HCT116 (cell line): ENCODE measurements around the gene KHNYN. TPM values are rescaled to one million over a fixed set of nuclear protein-coding genes. Genes with fewer than 3 reads are reported as not detected.

ENCODE experiments used
- ATAC-seq: fragments of 200-7000 bp; cut with Tn5 transposase; 2 replicates; pipeline ENCODE4 v1.9.1; 2020; ENCODE audit warnings: mild to moderate bottlenecking, moderate library complexity
- BruUV-seq: library from RNA; stranded (reverse); fragments of 400-500 nt; replicated peaks from 2 replicates; lab custom pipeline; 2021; lab: Mats Ljungman, UMichigan
- CTCF ChIA-PET: fragments of 300-600 bp; sonication (Branson Sonifier 250); formaldehyde crosslinking; loops from one replicate; lab custom pipeline; 2021; ENCODE audit warnings: antibody characterized with exemption; lab: Charles Lee
- POLR2A ChIA-PET: fragments of 300-600, 350-600 bp; sonication (Branson Sonifier 250); formaldehyde crosslinking; loops from one replicate; lab custom pipeline; 2021; ENCODE audit warnings: antibody characterized with exemption; lab: Charles Lee
- RAD21 ChIA-PET, 2 experiments: fragments of 300-600 bp; sonication (Branson Sonifier 250); formaldehyde crosslinking; loops; one replicate each; lab custom pipeline; 2023; ENCODE audit warnings: low total read pairs in 2 of 2; ENCODE audit not compliant: uncharacterized antibody in 2 of 2, unreplicated experiment in 2 of 2, low non-redundant PET in 1 of 2; lab: Charles Lee
- DNase-seq: peaks from one replicate; pipeline ENCODE4 v3.0.0-alpha.2; 2010; ENCODE audit warnings: low read depth, low spot score
- H2AFZ ChIP-seq: fragments of 200-600 bp; shearing (Covaris generic), sonication (generic); 2 replicates; pipeline ENCODE4 v1.6.1; 2017; ENCODE audit warnings: low read depth, mixed run types, mixed read lengths, antibody characterized with exemption, low read length; ENCODE audit not compliant: poor library complexity, severe bottlenecking
- H3K27ac ChIP-seq: 2 replicates; pipeline ENCODE4 v1.5.1; 2012; ENCODE audit warnings: low read depth, low read length
- H3K27me3 ChIP-seq: fragments of 200-600 bp; sonication (generic); 2 replicates; pipeline ENCODE4 v1.6.1; 2016; ENCODE audit warnings: mixed run types, low read length, mixed read lengths; ENCODE audit not compliant: insufficient read depth
- H3K36me3 ChIP-seq, 2 experiments: fragments of 200-500 bp in 1 of 2; fragments of 200-600 bp in 1 of 2; sonication (Bioruptor generic) in 1 of 2; sonication (generic) in 1 of 2; 2 replicates each; pipeline versions ENCODE4 v1.5.1 to v1.6.1; 2014 to 2016; ENCODE audit warnings: low read length in 2 of 2, inconsistent platforms in 1 of 2, mixed read lengths in 1 of 2, mixed run types in 1 of 2; ENCODE audit not compliant: insufficient read depth in 2 of 2, control insufficient read depth in 1 of 2
- H3K4me1 ChIP-seq, 2 experiments: fragments of 200-600 bp in 1 of 2; sonication (generic) in 1 of 2; 2 replicates each; pipeline versions ENCODE4 v1.5.1 to v1.6.1; 2012 to 2017; ENCODE audit warnings: low read length in 2 of 2, inconsistent platforms in 1 of 2, mild to moderate bottlenecking in 1 of 2, mixed read lengths in 1 of 2, mixed run types in 1 of 2, moderate library complexity in 1 of 2; ENCODE audit not compliant: insufficient read depth in 2 of 2, control insufficient read depth in 1 of 2
- H3K4me2 ChIP-seq: fragments of 200-600 bp; sonication (generic); 2 replicates; pipeline ENCODE4 v1.6.1; 2017; ENCODE audit warnings: mixed run types, low read length, mixed read lengths
- H3K4me3 ChIP-seq, 2 experiments: fragments of 200-600 bp in 1 of 2; sonication (generic) in 1 of 2; replicated peaks in 1 of 2; 2 replicates each; pipeline ENCODE4 v1.5.1; 2011 to 2016; ENCODE audit warnings: low read length in 2 of 2, control low read depth in 1 of 2, low read depth in 1 of 2, mild to moderate bottlenecking in 1 of 2, mixed read lengths in 1 of 2, mixed run types in 1 of 2
- H3K79me2 ChIP-seq: fragments of 200-600 bp; sonication (generic); 2 replicates; pipeline ENCODE4 v1.6.1; 2017; ENCODE audit warnings: mild to moderate bottlenecking, mixed run types, low read length, moderate library complexity, mixed read lengths; ENCODE audit not compliant: insufficient read depth
- H3K9ac ChIP-seq: fragments of 200-600 bp; sonication (generic); 2 replicates; pipeline ENCODE4 v1.6.1; 2016; ENCODE audit warnings: low read length, mixed read lengths
- H3K9me2 ChIP-seq: fragments of 200-600 bp; sonication (generic), shearing (Covaris generic); 2 replicates; pipeline ENCODE4 v1.6.1; 2017; ENCODE audit warnings: mixed run types, mild to moderate bottlenecking, moderate library complexity; ENCODE audit not compliant: insufficient read depth
- H3K9me3 ChIP-seq, 2 experiments: fragments of 200-500 bp in 1 of 2; fragments of 200-600 bp in 1 of 2; sonication (Bioruptor generic) in 1 of 2; sonication (generic) in 1 of 2; 2 replicates each; pipeline ENCODE4 v1.6.1; 2014 to 2017; ENCODE audit warnings: low read length in 2 of 2, mixed read lengths in 2 of 2, inconsistent platforms in 1 of 2, low read depth in 1 of 2, mild to moderate bottlenecking in 1 of 2, mixed run types in 1 of 2, moderate library complexity in 1 of 2; ENCODE audit not compliant: control insufficient read depth in 1 of 2, insufficient read depth in 1 of 2
- H4K20me1 ChIP-seq: fragments of 200-600 bp; sonication (generic), shearing (Covaris generic); 2 replicates; pipeline ENCODE4 v1.6.1; 2017; ENCODE audit warnings: mixed run types, mild to moderate bottlenecking, moderate library complexity; ENCODE audit not compliant: insufficient read depth
- CTCF ChIP-seq, 3 experiments: fragments of 200-600 bp in 1 of 3; sonication (generic) in 1 of 3; IDR thresholded peaks in 2 of 3; conservative IDR thresholded peaks in 1 of 3; 2 replicates each; pipeline ENCODE4 v1.5.1; 2012 to 2017; ENCODE audit warnings: low read depth in 2 of 3, low read length in 2 of 3, antibody characterized with exemption in 1 of 3, borderline replicate concordance in 1 of 3, control low read depth in 1 of 3, mild to moderate bottlenecking in 1 of 3, mixed read lengths in 1 of 3, mixed run types in 1 of 3, moderate library complexity in 1 of 3; ENCODE audit not compliant: insufficient read depth in 1 of 3
- EGR1 ChIP-seq: IDR thresholded peaks from 2 replicates; pipeline ENCODE4 v1.6.1; 2012; ENCODE audit warnings: low read depth
- EZH2phosphoT487 ChIP-seq: fragments of 200-600 bp; IDR thresholded peaks from 2 replicates; pipeline ENCODE4 v1.6.1; 2018; ENCODE audit warnings: antibody characterized with exemption, borderline replicate concordance
- FOSL1 ChIP-seq: IDR thresholded peaks from 2 replicates; pipeline ENCODE4 v1.6.1; 2012; ENCODE audit warnings: low read depth
- MAX ChIP-seq: IDR thresholded peaks from 2 replicates; pipeline ENCODE4 v1.6.1; 2012
- POLR2A ChIP-seq: IDR thresholded peaks from 2 replicates; pipeline ENCODE4 v1.7.0; 2011; ENCODE audit warnings: borderline replicate concordance; ENCODE audit not compliant: insufficient read depth, insufficient read length; ENCODE audit errors: extremely low read depth
- RAD21 ChIP-seq: IDR thresholded peaks from 2 replicates; pipeline ENCODE4 v1.6.1; 2012; ENCODE audit warnings: low read depth, mild to moderate bottlenecking
- SP1 ChIP-seq: IDR thresholded peaks from 2 replicates; pipeline ENCODE4 v1.6.1; 2012; ENCODE audit warnings: low read depth
- SRF ChIP-seq: IDR thresholded peaks from 2 replicates; pipeline ENCODE4 v1.6.1; 2012; ENCODE audit warnings: low read depth
- ZBTB33 ChIP-seq: IDR thresholded peaks from 2 replicates; pipeline ENCODE4 v1.6.1; 2011; ENCODE audit warnings: mild to moderate bottlenecking, low read length, moderate library complexity; ENCODE audit not compliant: insufficient replicate concordance; ENCODE audit errors: extremely low read depth
- ZFX ChIP-seq: fragments of 450-650 bp; IDR thresholded peaks from 2 replicates; pipeline ENCODE4 v1.6.1; 2017
- ZNF274 ChIP-seq: fragments of 200-500 bp; sonication (Bioruptor generic); IDR thresholded peaks from 2 replicates; pipeline ENCODE4 v1.6.1; 2014; ENCODE audit warnings: mild to moderate bottlenecking, low read depth, low read length, inconsistent platforms
- intact Hi-C: fragments of 100-400 bp; cut with micrococcal nuclease; formaldehyde crosslinking; loops from 2 replicates; pipeline ENCODE4 v1.10.0; 2022
- total RNA-seq: library from RNA; stranded (reverse); gene quantifications from one replicate; pipeline ENCODE4 v1.2.1, GENCODE V29; 2021; ENCODE audit not compliant: unreplicated experiment

The KHNYN gene
- total RNA-seq, 1 experiment from 2014 or later = 50.1 TPM

- TF ChIP-seq MAX (no peak), RAD21 (no peak)
These were observed 23.3 kb upstream of the KHNYN start (continued) for GRCh38 chr14:24406416-24406815.

- H3K9ac ChIP-seq = no peak overlapping the region
These were observed 22.0 kb upstream of the KHNYN start for GRCh38 chr14:24407608-24408325.

GRCh38 chr14:24408764-24409163, 21.0 kb upstream of the KHNYN start:
- DNase-seq (no peak), ATAC-seq (no peak)
- ChIA-PET POLR2A (interaction anchor here (1.0 kb wide), 1 partner anchor 23 kb away, joined by 3 read pairs; no protein-coding TSS in a partner anchor), CTCF (interaction anchor here (1.5 to 2.1 kb wide), 2 partner anchors 21 to 23 kb away, joined by 5 to 6 read pairs; partner anchors contain the start of genes CBLN3 and KHNYN), RAD21 (no interaction called here)
- Histone ChIP-seq H3K4me2 (no peak overlapping the region), H3K4me1 (no peaks in the 10 kb centered on the region), H3K27me3 (no peaks in the 10 kb centered on the region), H2AFZ (no peak overlapping the region), H3K9ac (no peak overlapping the region), H3K36me3 (no peaks in the 10 kb centered on the region), H4K20me1 (no peaks in the 10 kb centered on the region), H3K4me3 (no peak overlapping the region), H3K79me2 (no peaks in the 10 kb centered on the region), H3K9me2 (no peaks in the 10 kb centered on the region), H3K9me3 (no peaks in the 10 kb centered on the region), H3K27ac (no peak overlapping the region)
- BruUV-seq = no TSS peak
- intact Hi-C loops = no loop called here
- TF ChIP-seq SP1 (no peak), RAD21 (no peak), SRF (no peak), CTCF (IDR thresholded peaks at IDR 0.05 in 2 of 3, conservative IDR thresholded peaks at IDR 0.05 in 1 of 3; ENCODE audit: borderline replicate concordance in 1 of 3, insufficient read depth in 1 of 3, low read depth in 2 of 3, low read length in 2 of 3) (no peak), ZNF274 (no peak), ZFX (no peak), EZH2phosphoT487 (no peak), FOSL1 (no peak), ZBTB33 (no peak), POLR2A (no peak)

More at GRCh38 chr14:24407608-24408325, 22.0 kb upstream of the KHNYN start:
- H3K36me3 ChIP-seq = no peaks in the 10 kb centered on the region
- no peak overlapping the region for H2AFZ ChIP-seq
- no peak for TF ChIP-seq EGR1
- TF ChIP-seq, all 23 proteins: peak for 0
- DNase-seq (no peak), ATAC-seq (no peak)
- Histone ChIP-seq H3K4me1 (no peaks in the 10 kb centered on the region), H3K4me3 (no peak overlapping the region), H3K9me2 (no peaks in the 10 kb centered on the region), H3K4me2 (no peak overlapping the region), H3K27me3 (no peaks in the 10 kb centered on the region), H3K9me3 (no peaks in the 10 kb centered on the region), H3K27ac (no peak overlapping the region), H4K20me1 (no peaks in the 10 kb centered on the region), H3K79me2 (no peaks in the 10 kb centered on the region)
- RAD21 ChIA-PET = no interaction called here
- POLR2A ChIA-PET = no interaction called here
- intact Hi-C loops = no loop called here
- BruUV-seq = no TSS peak
- CTCF ChIA-PET = no interaction called here
